ENCODE data around the gene GGA1.

GGA1 gene

DNA sequence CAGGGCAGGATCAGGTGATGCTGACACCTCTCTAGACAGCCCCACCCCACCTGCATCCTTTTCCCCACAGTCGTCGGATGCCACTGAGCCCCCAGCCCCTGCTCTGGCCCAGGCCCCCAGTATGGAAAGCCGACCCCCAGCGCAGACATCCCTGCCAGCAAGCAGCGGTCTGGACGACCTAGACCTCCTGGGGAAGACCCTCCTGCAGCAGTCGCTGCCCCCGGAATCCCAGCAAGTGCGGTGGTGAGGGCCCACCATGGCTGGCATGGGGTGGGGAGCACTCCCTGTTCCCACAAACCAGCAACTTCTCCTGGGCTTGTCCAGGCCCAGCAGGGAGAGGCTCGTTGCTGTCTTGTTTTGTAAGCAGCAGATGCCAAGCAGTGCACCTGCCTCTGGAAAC lies 21.3 kb downstream of the GGA1 start:
- DNase-seq (ENCODE audit: low read depth in 3 of 3): no peak

GRCh38 chr22:37630839-37631435 lies 22.3 kb downstream of the GGA1 start:
- no peak for DNase-seq (ENCODE audit: low read depth in 3 of 3)

DNA sequence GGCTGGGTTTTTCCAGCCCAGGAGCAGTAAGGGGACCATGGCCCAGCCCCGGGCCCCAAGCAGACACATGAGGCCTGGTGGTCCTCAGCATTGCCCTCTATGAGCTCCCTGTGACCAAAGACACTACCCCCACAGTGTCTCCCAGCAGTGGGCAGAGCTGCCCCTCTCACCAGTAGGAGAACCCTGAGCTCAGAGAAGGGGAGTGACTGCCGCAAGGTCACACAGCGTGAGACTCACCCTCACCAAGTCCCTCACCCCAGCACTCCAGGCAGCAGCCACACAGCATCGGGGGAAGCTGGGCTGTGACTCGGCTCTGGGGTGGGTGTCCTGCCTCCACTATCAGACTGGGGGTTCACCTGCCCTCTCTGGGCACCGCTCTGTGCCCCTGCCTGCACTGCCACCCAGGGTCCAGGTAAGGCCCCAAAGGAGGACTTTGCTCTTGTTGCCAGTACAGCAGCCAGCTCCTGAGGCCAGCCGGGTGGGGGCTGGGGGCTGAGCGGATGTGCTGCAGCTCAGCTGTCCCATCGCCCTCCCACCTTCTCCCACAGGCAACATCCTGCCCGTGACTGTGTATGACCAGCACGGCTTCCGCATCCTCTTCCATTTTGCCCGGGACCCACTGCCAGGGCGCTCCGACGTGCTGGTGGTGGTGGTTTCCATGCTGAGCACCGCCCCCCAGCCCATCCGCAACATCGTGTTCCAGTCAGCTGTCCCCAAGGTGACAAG lies 23.0 kb downstream of the GGA1 start:
- no peak for DNase-seq (ENCODE audit: low read depth in 3 of 3)

DNA sequence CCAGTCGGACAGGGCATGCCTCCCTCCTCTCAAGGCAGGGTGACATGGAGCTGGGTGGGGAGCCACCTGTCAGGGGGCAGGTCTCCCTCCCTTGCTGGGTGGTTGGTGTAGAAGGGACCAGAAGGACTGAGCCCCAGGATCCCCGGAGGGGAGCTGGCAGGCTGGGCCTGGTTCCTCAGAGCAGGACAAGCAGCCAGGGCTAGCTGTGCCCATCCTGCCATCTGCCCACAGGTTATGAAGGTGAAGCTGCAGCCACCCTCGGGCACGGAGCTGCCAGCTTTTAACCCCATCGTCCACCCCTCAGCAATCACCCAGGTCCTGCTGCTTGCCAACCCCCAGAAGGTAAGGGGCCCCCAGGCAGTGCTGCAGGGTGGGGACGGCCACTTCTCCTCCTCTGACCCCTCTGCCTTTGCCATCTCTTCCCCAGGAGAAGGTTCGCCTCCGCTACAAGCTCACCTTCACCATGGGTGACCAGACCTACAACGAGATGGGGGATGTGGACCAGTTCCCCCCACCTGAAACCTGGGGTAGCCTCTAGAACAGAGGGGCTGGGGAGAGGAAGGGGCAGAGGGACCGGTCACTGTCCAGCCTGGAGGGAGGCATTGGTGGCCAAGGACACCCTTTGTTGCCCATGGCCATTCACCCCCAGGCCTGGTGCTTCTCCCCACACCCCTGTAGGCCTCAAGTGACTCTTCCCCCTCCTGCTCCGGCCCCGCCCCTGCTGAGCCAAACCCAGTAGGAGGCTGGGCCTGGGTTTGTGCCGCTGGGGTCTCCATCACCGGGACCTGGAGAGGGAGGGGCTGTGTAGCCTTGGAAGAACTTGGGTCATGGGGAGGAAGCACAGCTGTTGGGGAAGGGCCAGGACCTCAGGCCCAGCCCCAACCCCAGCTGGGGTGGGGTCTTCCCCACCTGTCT lies 23.8 kb downstream of the GGA1 start:
- no peak for DNase-seq (ENCODE audit: low read depth in 3 of 3)

DNA sequence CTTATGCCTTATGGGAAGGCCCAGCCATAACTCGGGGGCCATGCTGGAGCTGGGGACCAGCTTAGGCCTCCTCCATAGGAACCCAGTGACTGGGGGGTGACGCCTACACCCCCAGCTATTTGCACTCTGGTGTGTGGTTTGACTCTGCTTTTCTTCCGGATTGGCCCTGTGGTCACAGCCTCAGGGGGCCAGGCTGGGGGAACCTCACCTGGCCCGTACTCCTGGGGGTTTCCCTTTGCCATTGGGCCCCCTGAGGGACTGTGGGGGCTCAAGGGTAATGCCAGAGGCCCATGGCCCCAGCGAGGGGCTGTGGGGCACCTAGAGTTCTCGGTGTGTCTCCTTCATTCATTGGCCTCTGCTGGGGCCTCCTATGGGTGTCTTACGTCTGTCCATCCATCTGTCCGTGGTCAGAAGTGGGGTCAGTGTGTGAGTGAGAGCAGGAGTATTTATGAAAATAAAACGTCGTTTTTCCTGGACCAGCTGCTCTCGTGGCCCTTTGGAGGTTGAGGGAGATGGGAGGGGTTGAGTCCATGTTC lies 24.5 kb downstream of the GGA1 start:
- no peak for DNase-seq (ENCODE audit: low read depth in 3 of 3)

DNA sequence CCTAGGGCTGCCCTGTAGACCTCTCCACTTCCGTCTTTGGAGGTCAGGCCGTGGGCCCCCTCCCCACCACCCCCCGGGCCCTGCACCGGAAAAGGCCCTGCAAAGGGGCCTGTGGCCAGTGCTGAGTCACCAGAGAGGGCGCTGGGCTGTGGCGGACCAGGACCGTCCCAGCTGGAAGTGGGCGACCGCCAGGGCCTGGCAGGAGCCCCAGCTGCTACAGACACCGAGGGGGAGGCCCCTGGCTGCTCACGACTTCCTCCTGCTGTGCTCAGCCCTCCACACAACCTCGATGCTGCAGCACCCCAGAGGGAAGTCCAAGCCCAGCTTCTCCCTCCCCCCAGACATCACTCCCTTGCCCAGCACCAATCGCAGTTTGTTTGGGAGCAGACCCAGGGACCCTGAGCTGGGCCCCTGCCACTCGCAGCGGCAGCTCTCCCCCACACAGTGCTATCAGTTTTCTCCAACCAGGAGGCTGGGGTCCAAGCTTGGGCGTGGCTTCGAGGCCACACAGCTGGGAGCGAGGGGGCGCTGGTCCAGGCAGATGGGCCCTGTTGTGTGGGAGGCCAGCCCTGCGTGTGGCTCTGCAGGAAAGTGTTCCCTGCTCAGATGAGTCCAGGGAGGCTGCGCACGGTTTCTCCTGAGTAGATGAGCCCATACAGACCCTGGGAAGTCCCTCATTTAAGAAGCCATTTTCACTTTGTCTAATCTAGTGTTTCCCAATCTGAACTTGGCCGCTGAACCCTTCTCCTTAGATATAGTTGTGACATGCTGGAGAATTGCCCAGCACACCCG lies 25.2 kb downstream of the GGA1 start:
- DNase-seq (ENCODE audit: low read depth in 3 of 3): peak in 2 of 3 experiments; percentile 35 to 64

DNA sequence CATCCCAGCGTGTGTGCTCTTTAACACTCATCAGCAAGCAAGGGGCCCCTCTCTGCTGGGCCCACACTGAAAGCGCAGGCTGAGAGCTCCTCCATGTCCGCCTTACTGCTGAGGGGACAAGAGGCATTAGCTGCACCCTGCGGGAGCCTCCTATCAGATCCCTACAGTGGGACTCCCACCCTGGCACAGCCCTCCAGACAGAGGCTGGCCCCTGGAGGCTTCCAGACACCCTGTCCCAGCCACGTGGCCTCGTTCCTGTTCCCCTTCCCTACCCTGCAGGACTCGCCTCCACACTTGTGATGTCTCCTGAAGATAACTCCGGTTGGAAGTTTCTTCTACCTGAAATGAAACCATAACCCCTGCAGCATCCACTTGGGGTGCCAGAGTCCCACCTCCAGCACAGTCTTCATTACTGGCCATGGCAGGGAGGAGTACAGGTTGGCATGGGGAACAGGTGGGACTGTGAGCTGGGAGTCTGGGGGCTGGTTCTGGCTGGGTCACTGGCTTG lies 25.8 kb downstream of the GGA1 start:
- DNase-seq (ENCODE audit: low read depth in 3 of 3): no peak

GRCh38 chr22:37635157-37635556 lies 26.5 kb downstream of the GGA1 start:
- no peak for DNase-seq (ENCODE audit: low read depth in 3 of 3)

DNA sequence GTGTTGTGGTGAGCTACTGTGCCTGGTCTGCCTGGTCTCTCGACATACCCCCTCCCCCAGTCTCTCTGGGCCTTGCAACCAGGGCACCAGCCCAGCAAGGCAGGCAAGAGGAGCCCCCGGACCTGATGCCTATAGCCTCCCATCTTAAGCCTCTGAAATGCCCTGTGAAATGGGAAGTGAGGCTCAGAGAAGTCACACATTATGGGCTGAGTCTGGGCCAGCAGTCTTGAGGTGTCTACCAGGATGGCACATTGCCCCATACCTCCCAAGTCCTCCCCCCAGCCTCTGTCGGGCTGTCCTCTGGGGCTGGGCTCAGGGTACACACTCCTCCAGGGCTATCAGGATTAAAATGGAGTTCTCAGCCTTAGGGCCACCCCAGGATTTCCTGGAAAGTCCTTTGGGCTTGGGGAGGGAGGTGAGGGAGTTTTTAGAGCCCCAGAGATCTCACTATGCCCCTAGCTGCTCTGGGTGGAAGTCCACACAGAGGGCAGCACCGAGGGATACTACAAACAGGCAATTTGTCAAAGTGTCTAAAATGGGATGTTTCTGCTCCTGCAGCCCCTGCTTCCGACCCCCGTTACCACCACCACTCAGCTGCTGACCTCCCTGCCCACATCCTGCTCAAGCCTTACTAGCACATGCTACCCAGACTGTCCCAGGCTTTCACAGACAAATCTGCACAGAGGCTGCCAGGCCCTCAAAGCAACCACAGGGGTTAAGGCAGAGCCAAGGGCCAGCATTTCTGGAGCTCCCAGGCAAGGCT lies 27.7 kb downstream of the GGA1 start:
- no peak for DNase-seq (ENCODE audit: low read depth in 3 of 3)

GRCh38 chr22:37636949-37637273 lies 28.3 kb downstream of the GGA1 start:
- DNase-seq (ENCODE audit: low read depth in 3 of 3): no peak

GRCh38 chr22:37638391-37639069 lies 29.9 kb downstream of the GGA1 start:
- DNase-seq (ENCODE audit: low read depth in 3 of 3): no peak

GRCh38 chr22:37639070-37639760 lies 30.6 kb downstream of the GGA1 start, which contains the start of gene SH3BP1:
TSS of gene SH3BP1 (plus strand) at chr22:37639669. CDS start at chr22:37639788, 119 bp downstream.
- DNase-seq (ENCODE audit: low read depth in 3 of 3): peak in 1 of 3 experiments; percentile 61

GRCh38 chr22:37639771-37640590 lies 31.3 kb downstream of the GGA1 start:
- no peak for DNase-seq (ENCODE audit: low read depth in 3 of 3)

GRCh38 chr22:37640591-37641560 lies 32.2 kb downstream of the GGA1 start:
- no peak for DNase-seq (ENCODE audit: low read depth in 3 of 3)

- DNase-seq (ENCODE audit: low read depth in 3 of 3): no peak
These were observed 32.9 kb downstream of the GGA1 start for GRCh38 chr22:37641561-37641949.

DNA sequence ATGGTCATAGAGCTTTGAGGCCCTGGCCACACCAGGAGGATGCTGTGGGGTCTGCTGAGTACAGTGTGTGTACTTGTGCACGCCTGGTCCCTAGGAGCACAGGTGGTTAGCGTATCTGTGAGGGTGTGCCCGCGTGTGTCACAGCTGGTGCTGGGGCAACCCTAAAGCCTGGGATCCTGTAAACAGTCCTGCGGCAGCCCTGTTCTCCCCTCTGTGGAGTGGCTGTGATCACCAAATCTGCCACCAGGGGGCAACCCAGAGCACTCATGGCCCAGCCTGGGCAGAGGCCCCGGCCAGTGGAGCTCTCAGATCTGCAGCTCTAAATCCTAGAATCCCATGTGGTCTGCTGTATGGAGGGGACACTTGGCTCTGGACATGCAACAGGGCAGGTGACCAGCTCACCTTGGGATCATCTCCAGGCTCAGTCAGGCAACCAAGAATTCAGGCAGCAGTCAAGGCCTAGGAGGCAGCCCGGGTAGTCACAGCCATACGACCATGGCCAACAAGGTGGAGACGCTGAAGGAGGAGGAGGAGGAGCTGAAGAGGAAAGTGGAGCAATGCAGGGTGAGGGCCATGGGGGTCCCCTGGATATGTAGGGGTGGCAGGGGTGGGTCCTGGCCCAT lies 34.7 kb downstream of the GGA1 start:
- DNase-seq (ENCODE audit: low read depth in 3 of 3): peak; percentile 72 to 89 (median 80)

DNA sequence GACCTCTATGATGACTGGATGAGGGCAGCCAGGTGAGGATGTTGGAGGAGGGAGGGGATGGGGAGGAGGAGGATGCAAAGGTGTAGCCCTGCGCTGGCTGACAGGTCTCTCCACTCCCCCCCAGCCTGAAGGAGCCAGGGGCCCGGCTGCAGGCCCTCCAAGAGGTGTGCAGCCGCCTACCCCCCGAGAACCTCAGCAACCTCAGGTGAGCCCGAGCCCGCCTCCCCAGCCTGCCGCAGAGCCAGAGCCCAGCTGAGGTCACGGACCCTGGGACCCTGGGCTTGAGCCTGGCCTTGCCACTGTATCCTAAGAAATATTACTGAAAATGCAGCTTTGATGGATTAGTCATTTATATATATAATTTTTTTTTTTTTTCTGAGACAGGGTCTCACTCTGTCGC lies 38.7 kb downstream of the GGA1 start:
- DNase-seq (ENCODE audit: low read depth in 3 of 3): no peak

All from stimulated activated CD4-positive, alpha-beta T cell treated with anti-CD3 and anti-CD28 coated beads, TNF-alpha, amount 100 ng/mL, for 24 hours (primary cell).